Measurements from ENCODE around the gene SLFN13. TPM values are rescaled to one million over a fixed set of nuclear protein-coding genes. Genes with fewer than 3 reads are reported as not detected.
A peak's percentile ranks its signal among the peaks of the same experiment; 100 is the strongest.

The SLFN13 gene
- total RNA-seq, 1 experiment from 2014 or later, result 10.1 TPM

DNA sequence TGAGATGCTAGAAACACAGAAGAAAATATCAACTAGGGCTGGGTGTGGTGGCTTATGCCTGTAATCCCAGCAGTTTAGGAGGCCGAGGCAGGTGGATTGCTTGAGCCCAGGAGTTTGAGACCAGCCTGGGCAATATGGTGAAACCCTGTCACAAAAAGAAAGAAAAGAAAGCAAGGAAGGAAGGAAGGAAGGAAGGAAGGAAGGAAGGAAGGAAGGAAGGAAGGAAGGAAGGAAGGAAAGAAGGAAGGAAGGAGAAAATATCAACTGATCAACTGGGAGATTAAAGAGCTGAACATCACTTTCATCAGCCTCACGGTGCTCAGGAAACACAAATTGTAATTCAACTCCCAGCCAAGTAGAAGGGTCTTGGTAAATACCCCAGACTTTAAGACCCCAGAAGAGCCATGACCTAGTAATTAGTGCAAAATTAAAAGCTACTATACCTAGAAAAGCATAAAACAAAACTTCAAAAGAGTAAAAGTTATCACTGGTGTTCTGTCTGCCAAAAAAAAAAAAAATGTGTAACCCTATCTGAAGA is 27.8 kb upstream of the SLFN13 start:
- no peaks in the 10 kb centered on the region for H3K79me1 ChIP-seq (ENCODE audit: insufficient read depth, low read depth, low read length, poor library complexity, severe bottlenecking)
- no peak overlapping the region for H4K8ac ChIP-seq (replicated peaks; ENCODE audit: insufficient read length, low read depth, low read length)
- no peak overlapping the region for H2BK15ac ChIP-seq (ENCODE audit: low read depth, low read length)
- no peak overlapping the region for H2BK12ac ChIP-seq (ENCODE audit: insufficient read length, low read depth, low read length)
- Mint-ChIP-seq H3K4me1 (no peaks in the 10 kb centered on the region), H3K27ac (peak overlapping the region in 1 of 3 experiments; percentile 68; a peak in 2 of 7 replicates), H3K9me3 (no peaks in the 10 kb centered on the region), H3K27me3 (ENCODE audit: low read depth) (peaks cover 73% of the 10 kb centered on the region), H3K4me3 (no peak overlapping the region), H3K36me3 (ENCODE audit: insufficient read depth in 1 of 3, low read depth in 3 of 3) (no peaks in the 10 kb centered on the region)
- H3K4me2 ChIP-seq (ENCODE audit: insufficient read depth, insufficient read length, low read length), result no peak overlapping the region
- H3K18ac ChIP-seq (ENCODE audit: insufficient read length, low read depth, low read length), result no peak overlapping the region
- H3K4me1 ChIP-seq (ENCODE audit: insufficient read depth, low read length), result no peaks in the 10 kb centered on the region
- no peak overlapping the region for H2AK5ac ChIP-seq (ENCODE audit: insufficient read length, low read length)
- no peak overlapping the region for H2BK5ac ChIP-seq (ENCODE audit: insufficient read length, low read length)
- no peak overlapping the region for H3K14ac ChIP-seq (ENCODE audit: insufficient read depth, low read length)
- no peak overlapping the region for H4K91ac ChIP-seq (ENCODE audit: insufficient read length, low read depth, low read length)
- TF ChIP-seq, protein P1, sequence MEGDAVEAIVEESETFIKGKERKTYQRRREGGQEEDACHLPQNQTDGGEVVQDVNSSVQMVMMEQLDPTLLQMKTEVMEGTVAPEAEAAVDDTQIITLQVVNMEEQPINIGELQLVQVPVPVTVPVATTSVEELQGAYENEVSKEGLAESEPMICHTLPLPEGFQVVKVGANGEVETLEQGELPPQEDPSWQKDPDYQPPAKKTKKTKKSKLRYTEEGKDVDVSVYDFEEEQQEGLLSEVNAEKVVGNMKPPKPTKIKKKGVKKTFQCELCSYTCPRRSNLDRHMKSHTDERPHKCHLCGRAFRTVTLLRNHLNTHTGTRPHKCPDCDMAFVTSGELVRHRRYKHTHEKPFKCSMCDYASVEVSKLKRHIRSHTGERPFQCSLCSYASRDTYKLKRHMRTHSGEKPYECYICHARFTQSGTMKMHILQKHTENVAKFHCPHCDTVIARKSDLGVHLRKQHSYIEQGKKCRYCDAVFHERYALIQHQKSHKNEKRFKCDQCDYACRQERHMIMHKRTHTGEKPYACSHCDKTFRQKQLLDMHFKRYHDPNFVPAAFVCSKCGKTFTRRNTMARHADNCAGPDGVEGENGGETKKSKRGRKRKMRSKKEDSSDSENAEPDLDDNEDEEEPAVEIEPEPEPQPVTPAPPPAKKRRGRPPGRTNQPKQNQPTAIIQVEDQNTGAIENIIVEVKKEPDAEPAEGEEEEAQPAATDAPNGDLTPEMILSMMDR (conservative IDR thresholded peaks at IDR 0.05), result no peak
- H4K5ac ChIP-seq (ENCODE audit: insufficient read length, low read depth, low read length), result no peak overlapping the region
- H3K4ac ChIP-seq (ENCODE audit: low read depth, low read length), result no peak overlapping the region
- no peak overlapping the region for H2BK120ac ChIP-seq (ENCODE audit: low read depth, low read length, poor library complexity, severe bottlenecking)
- H2AFZ ChIP-seq (ENCODE audit: low read length), result no peak overlapping the region
- H4K20me1 ChIP-seq (ENCODE audit: control insufficient read depth, insufficient read depth, insufficient read length), result no peaks in the 10 kb centered on the region
- DNase-seq, result no peak
- H3K27me3 ChIP-seq (ENCODE audit: insufficient read depth, low read length), result peaks cover 7% of the 10 kb centered on the region; the same call in 1 of the 2 replicates
- H3K56ac ChIP-seq (ENCODE audit: insufficient read length, low read depth, low read length), result no peak overlapping the region
- WGBS (ENCODE audit: extremely low coverage, insufficient read length, low lambda C conversion rate), result no CpG with 5 or more reads among the region's 2 CpGs
- no peak overlapping the region for H3K9ac ChIP-seq (ENCODE audit: extremely low read depth, insufficient read length, low read length)
- no peak overlapping the region for H3K27ac ChIP-seq (ENCODE audit: insufficient read length, low read depth, low read length)
- H3K23ac ChIP-seq (ENCODE audit: insufficient read length, low read depth, low read length), result no peak overlapping the region
- H3K23me2 ChIP-seq (ENCODE audit: insufficient read length, low read depth, low read length, poor library complexity, severe bottlenecking), result no peaks in the 10 kb centered on the region
- H3K79me2 ChIP-seq (ENCODE audit: insufficient read depth, low read length), result no peaks in the 10 kb centered on the region
- no peak overlapping the region for H2BK20ac ChIP-seq (ENCODE audit: low read depth, low read length, poor library complexity, severe bottlenecking)
- no peak overlapping the region for H3T11ph ChIP-seq (ENCODE audit: low read length)
- no peaks in the 10 kb centered on the region for H3K9me3 ChIP-seq (ENCODE audit: control insufficient read depth, low read depth, low read length)

All from H9 (cell line).